K562 (cell line): ENCODE measurements around the gene PRICKLE4. TPM values are rescaled to one million over a fixed set of nuclear protein-coding genes. Genes with fewer than 3 reads are reported as not detected.
A peak's percentile ranks its signal among the peaks of the same experiment; 100 is the strongest.

Source experiments
- ATAC-seq: fragments of 200-7000 bp; cut with Tn5 transposase; 3 replicates; pipeline ENCODE4 v1.9.1; 2020; ENCODE audit warnings: moderate library complexity
- BruUV-seq: library from RNA; stranded (reverse); fragments of 400-500 nt; replicated peaks from 2 replicates; lab custom pipeline; 2021; lab: Mats Ljungman, UMichigan
- CTCF ChIA-PET: fragments of 300-600 bp; formaldehyde crosslinking; extraction: SDS; loops from one replicate; lab custom pipeline; 2021; ENCODE audit warnings: low intra/inter-chr PET ratio; lab: Yijun Ruan, JAX
- POLR2A ChIA-PET: fragments of 300-600, 350-650 bp; sonication (Branson Sonifier 250); formaldehyde crosslinking; extraction: SDS; loops from one replicate; lab custom pipeline; 2021; ENCODE audit warnings: antibody characterized with exemption, inconsistent platforms; lab: Yijun Ruan, JAX
- DNase-seq, 4 experiments: peaks; one replicate each; pipeline versions ENCODE4 v3.0.0 to v3.0.0-alpha.2; 2011 to 2018; ENCODE audit warnings: low spot score in 3 of 4, mixed read lengths in 3 of 4; ENCODE audit errors: extremely low read depth in 1 of 4
- FAIRE-seq: peaks from 2 replicates; lab custom pipeline; 2011; peaks lifted over from hg19 to GRCh38; lab: Jason Lieb, UNC
- H2AFZ ChIP-seq: 2 replicates; pipeline ENCODE4 v1.6.0; 2011; ENCODE audit warnings: low read depth, low read length, control low read depth, inconsistent platforms
- H3K27ac ChIP-seq: fragments of 200-600 bp; 3 replicates; pipeline ENCODE4 v1.8.0; 2011; ENCODE audit warnings: low read depth, mild to moderate bottlenecking, control low read depth, inconsistent platforms, low read length, moderate library complexity, mixed read lengths; ENCODE audit errors: extremely low read depth
- H3K27me3 ChIP-seq, 2 experiments: fragments of 300-600 bp in 1 of 2; 2 replicates in 1 of 2; 3 replicates in 1 of 2; pipeline versions ENCODE4 v1.6.0 to v1.8.0; 2011; ENCODE audit warnings: inconsistent platforms in 2 of 2, low read length in 2 of 2, mild to moderate bottlenecking in 1 of 2, mixed read lengths in 1 of 2, moderate library complexity in 1 of 2; ENCODE audit not compliant: control insufficient read depth in 2 of 2, insufficient read depth in 2 of 2
- H3K36me3 ChIP-seq: fragments of 300-600 bp; 3 replicates; pipeline ENCODE4 v1.8.0; 2011; ENCODE audit warnings: mild to moderate bottlenecking, low read length, inconsistent platforms; ENCODE audit not compliant: control insufficient read depth, insufficient read depth
- H3K4me1 ChIP-seq, 2 experiments: fragments of 200-600 bp in 1 of 2; replicated peaks in 1 of 2; 2 replicates in 1 of 2; 3 replicates in 1 of 2; pipeline versions ENCODE4 v1.5.1 to v1.8.0; 2011; ENCODE audit warnings: inconsistent platforms in 2 of 2, low read length in 2 of 2, mild to moderate bottlenecking in 1 of 2, mixed read lengths in 1 of 2, moderate library complexity in 1 of 2; ENCODE audit not compliant: control insufficient read depth in 2 of 2, insufficient read depth in 2 of 2
- H3K4me2 ChIP-seq: 2 replicates; pipeline ENCODE4 v1.6.1; 2011; ENCODE audit warnings: low read length, control low read depth, inconsistent platforms, mixed read lengths; ENCODE audit not compliant: insufficient read depth
- H3K4me3 ChIP-seq: fragments of 200-600 bp; sonication (generic), shearing (Covaris generic); 2 replicates; pipeline ENCODE4 v1.5.1; 2016; ENCODE audit warnings: control low read depth, inconsistent platforms
- H3K79me2 ChIP-seq: fragments of 200-600 bp; 3 replicates; pipeline ENCODE4 v1.8.0; 2011; ENCODE audit warnings: low read length, inconsistent platforms; ENCODE audit not compliant: control insufficient read depth, insufficient read depth
- H3K9ac ChIP-seq, 2 experiments: 2 replicates each; pipeline versions ENCODE4 v1.6.0 to v1.6.1; 2011; ENCODE audit warnings: low read depth in 2 of 2, low read length in 2 of 2, control low read depth in 1 of 2, inconsistent platforms in 1 of 2, mild to moderate bottlenecking in 1 of 2, mixed read lengths in 1 of 2; ENCODE audit not compliant: insufficient read depth in 1 of 2
- H3K9me1 ChIP-seq: one replicate; pipeline ENCODE4 v1.6.0; 2011; ENCODE audit warnings: inconsistent platforms, mild to moderate bottlenecking, low read length, moderate library complexity; ENCODE audit not compliant: control insufficient read depth, insufficient read depth
- H3K9me3 ChIP-seq: replicated peaks from 2 replicates; pipeline ENCODE4 v1.5.1; 2011; ENCODE audit warnings: low read depth, low read length, inconsistent platforms; ENCODE audit not compliant: control insufficient read depth, insufficient read depth
- H4K20me1 ChIP-seq: replicated peaks from 2 replicates; pipeline ENCODE4 v1.6.1; 2011; ENCODE audit warnings: low read length, inconsistent platforms, mixed read lengths; ENCODE audit not compliant: control insufficient read depth, insufficient read depth
- AFF4 ChIP-seq: sonication (generic); formaldehyde crosslinking; IDR thresholded peaks from 2 replicates; pipeline ENCODE4 v1.8.0; 2023; ENCODE audit warnings: mild to moderate bottlenecking, missing genetic modification reagents
- CBX1 ChIP-seq: sonication (generic); IDR thresholded peaks from 2 replicates; pipeline ENCODE4 v1.6.1; 2016; ENCODE audit warnings: antibody characterized with exemption, low read depth, mild to moderate bottlenecking
- ERF ChIP-seq: fragments of 450-650 bp; formaldehyde crosslinking; IDR thresholded peaks from 2 replicates; pipeline ENCODE4 v1.4.0; 2020; ENCODE audit warnings: mild to moderate bottlenecking, mixed read lengths
- FIP1L1 ChIP-seq: fragments of 200-400 bp; formaldehyde crosslinking; IDR thresholded peaks from 2 replicates; pipeline ENCODE4 v1.6.1; 2018; ENCODE audit warnings: mild to moderate bottlenecking, low read depth, low read length; ENCODE audit not compliant: poor library complexity, severe bottlenecking
- MAFF ChIP-seq: IDR thresholded peaks from 2 replicates; pipeline ENCODE4 v1.6.1; 2012; ENCODE audit warnings: low read length, improper control_type of control experiment
- NFRKB ChIP-seq: fragments of 450-650 bp; IDR thresholded peaks from 2 replicates; pipeline ENCODE4 v1.6.1; 2016; ENCODE audit warnings: low read depth
- PYGO2 ChIP-seq: fragments of 450-650 bp; IDR thresholded peaks from 2 replicates; pipeline ENCODE4 v1.6.1; 2016; ENCODE audit warnings: mild to moderate bottlenecking, missing genetic modification characterization, moderate library complexity, missing compliant biosample characterization
- RFX7 ChIP-seq: fragments of 250-450 bp; sonication (Bioruptor Pico); IDR thresholded peaks from 2 replicates; pipeline ENCODE4 v1.5.1; 2021; ENCODE audit warnings: mild to moderate bottlenecking
- SMARCE1 ChIP-seq: fragments of 450-650 bp; IDR thresholded peaks from 2 replicates; pipeline ENCODE4 v1.7.1; 2016; ENCODE audit warnings: mild to moderate bottlenecking
- SREBF1 ChIP-seq: fragments of 150-350 bp; IDR thresholded peaks from 2 replicates; pipeline ENCODE4 v1.6.1; 2014; ENCODE audit warnings: antibody characterized with exemption, low read depth, low read length, borderline replicate concordance
- ZNF316 ChIP-seq: fragments of 450-650 bp; IDR thresholded peaks from 2 replicates; pipeline ENCODE4 v1.6.1; 2016
- ZNF584 ChIP-seq: fragments of 200-800 bp; sonication (Bioruptor generic); IDR thresholded peaks from 2 replicates; pipeline ENCODE4 v1.6.1; 2016; ENCODE audit warnings: low read depth, mild to moderate bottlenecking, missing genetic modification characterization, missing compliant biosample characterization
- ZNF695 ChIP-seq: fragments of 450-650 bp; formaldehyde crosslinking; IDR thresholded peaks from 2 replicates; pipeline ENCODE4 v1.4.0; 2020; ENCODE audit warnings: mild to moderate bottlenecking, moderate library complexity
- WGBS: fragments of 100-300 bp; shearing (Covaris generic); methylation state at CpG from one replicate; pipeline ENCODE4 v1.1.6; 2016; ENCODE audit warnings: low coverage, mixed read lengths; ENCODE audit not compliant: insufficient coverage; ENCODE audit errors: missing lambda C conversion rate; 5-methylcytosine and 5-hydroxymethylcytosine counted together
- in situ Hi-C: fragments of 300-500 bp; cut with MboI; formaldehyde crosslinking; loops from 4 replicates; pipeline ENCODE4 v1.15.0; 2018; ENCODE audit warnings: inconsistent platforms, mixed read lengths
- intact Hi-C: fragments of 100-400 bp; cut with micrococcal nuclease; formaldehyde crosslinking; loops from 2 replicates; pipeline ENCODE4 v1.14.2; 2022
- polyA plus RNA-seq, 8 experiments: library from polyadenylated mRNA; depleted of rRNA in 4 of 8; stranded (reverse) in 5 of 8; unstranded in 3 of 8; fragments of >200 nt; fragmentation: Nextera tagmentation in 2 of 8; fragmentation: Illumina TruSeq in 1 of 8; extraction: Ambion mirVana in 2 of 8; extraction: Trizol in 1 of 8; gene quantifications; 2 replicates each; pipeline versions ENCODE4 v1.2.1 to v1.2.3, GENCODE V29; 2011 to 2014; ENCODE audit warnings: inconsistent platforms in 1 of 8, missing spikeins in 1 of 8
- total RNA-seq, 7 experiments: library from RNA; depleted of rRNA in 6 of 7; stranded (reverse); fragments of >200 nt in 6 of 7; fragmentation: Illumina TruSeq in 2 of 7; extraction: Trizol in 2 of 7; gene quantifications; 2 replicates each; pipeline versions ENCODE4 v1.2.1 to v1.2.3, GENCODE V29; 2011 to 2021; ENCODE audit warnings: low replicate concordance in 1 of 7
- TF ChIP-seq, protein P1 (sequence below): fragments of 450-650 bp; IDR thresholded peaks from 2 replicates; pipeline ENCODE4 v1.6.1; 2018; ENCODE audit not compliant: partially characterized antibody

The PRICKLE4 gene
- total and polyA plus RNA-seq, 9 of the 15 experiments (the other 6 are each of a cell fraction or from before 2014, with no cell fraction given) = 0.20 to 0.32 (median 0.27) TPM; not detected in 6

DNA sequence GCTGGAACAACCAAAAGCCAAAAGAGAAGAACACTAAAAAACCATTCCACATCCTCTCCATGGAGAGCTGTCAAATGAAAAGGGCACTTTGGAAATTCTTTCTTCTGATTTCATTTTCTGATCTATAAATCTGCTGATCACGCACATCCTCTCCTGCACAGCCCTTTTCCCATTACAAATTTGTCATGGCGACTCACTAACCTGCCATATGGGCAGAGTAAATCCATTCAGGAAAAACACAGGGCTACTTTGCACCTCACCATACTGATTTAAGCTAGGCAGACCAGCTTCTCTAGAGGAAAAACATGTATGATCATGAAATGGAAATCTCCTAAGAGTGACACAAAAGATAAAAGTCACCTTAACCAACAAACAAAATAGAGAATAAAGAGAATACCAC, 32.9 kb downstream of the PRICKLE4 start:
- Histone ChIP-seq H3K79me2 (no peaks in the 10 kb centered on the region; the same call in 2 of the 3 replicates), H2AFZ (no peak overlapping the region), H3K4me3 (no peak overlapping the region), H3K9me3 (no peaks in the 10 kb centered on the region), H4K20me1 (no peaks in the 10 kb centered on the region), H3K4me1 (peaks cover 0 to 8% of the 10 kb centered on the region in 2 experiments; a peak in 3 of 5 replicates), H3K27me3 (no peaks in the 10 kb centered on the region), H3K9me1 (no peaks in the 10 kb centered on the region), H3K4me2 (no peak overlapping the region), H3K27ac (no peak overlapping the region), H3K36me3 (no peaks in the 10 kb centered on the region), H3K9ac (no peak overlapping the region)
- DNase-seq (no peak), ATAC-seq (no peak), FAIRE-seq (no peak)
- in situ Hi-C loops = no loop called here
- intact Hi-C loops = no loop called here
- WGBS = 63% methylated on average over 2 of the region's 2 CpGs
- POLR2A ChIA-PET = interaction anchor here (1.0 to 1.1 kb wide), 3 partner anchors 42 to 154 kb away, joined by 3 read pairs; no protein-coding TSS in a partner anchor
- no TSS peak for BruUV-seq
- CTCF ChIA-PET = interaction anchor here (0.6 kb wide), 1 partner anchor 10 kb away, joined by 3 read pairs; no protein-coding TSS in a partner anchor
- TF ChIP-seq MAFF (0 out of 2 replicates have a peak, but pooled peaks have one; percentile 4), ZNF695 (CRISPR knock-in tag) (no peak), SMARCE1 (no peak), ZNF316 (peak; percentile 72), NFRKB (no peak), FIP1L1 (no peak), CBX1 (no peak), PYGO2 (tag) (no peak), AFF4 (CRISPR knock-in tag) (no peak), RFX7 (CRISPR knock-in tag) (no peak), ZNF584 (CRISPR knock-in tag) (no peak), SREBF1 (no peak), ERF (CRISPR knock-in tag) (no peak)
- TF ChIP-seq, protein P1, sequence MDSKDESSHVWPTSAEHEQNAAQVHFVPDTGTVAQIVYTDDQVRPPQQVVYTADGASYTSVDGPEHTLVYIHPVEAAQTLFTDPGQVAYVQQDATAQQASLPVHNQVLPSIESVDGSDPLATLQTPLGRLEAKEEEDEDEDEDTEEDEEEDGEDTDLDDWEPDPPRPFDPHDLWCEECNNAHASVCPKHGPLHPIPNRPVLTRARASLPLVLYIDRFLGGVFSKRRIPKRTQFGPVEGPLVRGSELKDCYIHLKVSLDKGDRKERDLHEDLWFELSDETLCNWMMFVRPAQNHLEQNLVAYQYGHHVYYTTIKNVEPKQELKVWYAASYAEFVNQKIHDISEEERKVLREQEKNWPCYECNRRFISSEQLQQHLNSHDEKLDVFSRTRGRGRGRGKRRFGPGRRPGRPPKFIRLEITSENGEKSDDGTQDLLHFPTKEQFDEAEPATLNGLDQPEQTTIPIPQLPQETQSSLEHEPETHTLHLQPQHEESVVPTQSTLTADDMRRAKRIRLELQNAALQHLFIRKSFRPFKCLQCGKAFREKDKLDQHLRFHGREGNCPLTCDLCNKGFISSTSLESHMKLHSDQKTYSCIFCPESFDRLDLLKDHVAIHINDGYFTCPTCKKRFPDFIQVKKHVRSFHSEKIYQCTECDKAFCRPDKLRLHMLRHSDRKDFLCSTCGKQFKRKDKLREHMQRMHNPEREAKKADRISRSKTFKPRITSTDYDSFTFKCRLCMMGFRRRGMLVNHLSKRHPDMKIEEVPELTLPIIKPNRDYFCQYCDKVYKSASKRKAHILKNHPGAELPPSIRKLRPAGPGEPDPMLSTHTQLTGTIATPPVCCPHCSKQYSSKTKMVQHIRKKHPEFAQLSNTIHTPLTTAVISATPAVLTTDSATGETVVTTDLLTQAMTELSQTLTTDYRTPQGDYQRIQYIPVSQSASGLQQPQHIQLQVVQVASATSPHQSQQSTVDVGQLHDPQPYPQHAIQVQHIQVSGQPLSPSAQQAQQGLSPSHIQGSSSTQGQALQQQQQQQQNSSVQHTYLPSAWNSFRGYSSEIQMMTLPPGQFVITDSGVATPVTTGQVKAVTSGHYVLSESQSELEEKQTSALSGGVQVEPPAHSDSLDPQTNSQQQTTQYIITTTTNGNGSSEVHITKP = no peak
